Measurements from ENCODE around the gene RFX3.

DNA sequence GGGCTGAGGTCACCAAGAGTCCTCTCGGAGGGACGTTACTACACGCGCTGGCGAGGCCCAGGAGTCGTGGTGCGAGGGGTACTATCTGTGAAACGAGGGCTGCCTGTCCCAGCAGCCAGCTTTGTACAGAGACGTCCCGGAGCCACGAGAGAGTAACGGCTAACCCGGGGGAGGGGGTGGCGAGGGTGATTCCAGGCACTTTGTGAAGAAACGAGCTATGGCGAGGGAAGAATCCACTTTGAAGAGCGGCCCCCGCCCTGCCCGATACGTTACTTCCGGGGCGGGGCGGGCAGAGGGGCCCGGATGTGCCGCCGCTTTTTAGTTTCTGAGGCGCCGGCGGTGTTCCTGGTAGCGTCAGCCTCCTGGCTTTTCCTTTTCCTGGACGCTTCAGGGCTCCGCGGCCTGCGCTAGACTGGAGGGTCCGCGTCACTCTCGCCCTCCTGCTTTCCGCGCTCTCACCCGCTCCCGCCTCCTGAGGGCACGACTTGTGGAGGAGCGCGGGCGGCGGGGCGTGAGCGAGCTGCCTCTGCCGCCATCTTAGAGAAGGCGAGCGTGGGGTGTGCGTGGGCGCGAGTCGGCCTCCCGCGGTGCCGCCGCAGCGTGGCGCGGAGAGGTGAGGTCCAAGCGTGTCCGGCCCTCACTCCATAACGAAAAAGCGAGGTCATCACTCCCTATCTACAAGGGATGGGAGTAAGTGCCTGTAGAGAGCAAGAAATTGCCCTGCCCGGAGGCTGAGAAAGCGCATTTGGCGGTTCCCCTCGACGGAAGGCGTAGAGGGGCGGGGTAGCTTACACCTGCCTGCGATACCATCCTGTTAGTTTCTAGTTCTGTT is 580 bp upstream of the RFX3 start:
- TF ChIP-seq, protein P1, sequence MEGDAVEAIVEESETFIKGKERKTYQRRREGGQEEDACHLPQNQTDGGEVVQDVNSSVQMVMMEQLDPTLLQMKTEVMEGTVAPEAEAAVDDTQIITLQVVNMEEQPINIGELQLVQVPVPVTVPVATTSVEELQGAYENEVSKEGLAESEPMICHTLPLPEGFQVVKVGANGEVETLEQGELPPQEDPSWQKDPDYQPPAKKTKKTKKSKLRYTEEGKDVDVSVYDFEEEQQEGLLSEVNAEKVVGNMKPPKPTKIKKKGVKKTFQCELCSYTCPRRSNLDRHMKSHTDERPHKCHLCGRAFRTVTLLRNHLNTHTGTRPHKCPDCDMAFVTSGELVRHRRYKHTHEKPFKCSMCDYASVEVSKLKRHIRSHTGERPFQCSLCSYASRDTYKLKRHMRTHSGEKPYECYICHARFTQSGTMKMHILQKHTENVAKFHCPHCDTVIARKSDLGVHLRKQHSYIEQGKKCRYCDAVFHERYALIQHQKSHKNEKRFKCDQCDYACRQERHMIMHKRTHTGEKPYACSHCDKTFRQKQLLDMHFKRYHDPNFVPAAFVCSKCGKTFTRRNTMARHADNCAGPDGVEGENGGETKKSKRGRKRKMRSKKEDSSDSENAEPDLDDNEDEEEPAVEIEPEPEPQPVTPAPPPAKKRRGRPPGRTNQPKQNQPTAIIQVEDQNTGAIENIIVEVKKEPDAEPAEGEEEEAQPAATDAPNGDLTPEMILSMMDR (IDR thresholded peaks at IDR 0.05), result no peak
- peak; percentile 75 to 91 for TF ChIP-seq POLR2A (IDR thresholded peaks at IDR 0.05)

Data from adrenal gland (tissue), 5 donors.